HG03432 (cell line): Measurements from ENCODE around the gene CLMN.

ENCODE experiments used
- ATAC-seq: cut with Tn5 transposase; IDR thresholded peaks from one replicate; pipeline ENCODE4 v1.9.1; 2021; ENCODE audit warnings: mild to moderate bottlenecking, moderate library complexity; ENCODE audit not compliant: unreplicated experiment

CLMN gene

GRCh38 chr14:95199298-95199983 lies 120.3 kb downstream of the CLMN start:
- no peak for ATAC-seq

DNA sequence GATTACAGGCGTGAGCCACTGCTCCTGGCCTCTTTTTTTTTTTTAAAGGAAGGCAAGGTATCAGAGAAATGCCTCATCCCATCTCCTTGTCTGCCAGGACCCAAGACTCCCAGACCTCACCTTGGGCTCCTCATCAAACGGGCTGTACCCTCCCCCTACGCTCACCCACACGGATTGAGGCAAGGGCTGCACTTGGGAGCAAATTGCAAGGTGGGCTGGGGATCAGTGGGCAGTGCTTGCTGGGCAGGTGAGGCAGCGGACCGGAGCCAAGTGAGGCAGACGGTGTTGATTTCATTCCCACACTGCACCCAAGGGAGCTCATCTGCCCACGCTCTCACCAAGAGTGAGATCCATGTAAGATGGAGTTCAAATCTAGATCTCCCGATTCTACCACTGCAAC lies 121.4 kb downstream of the CLMN start:
- ATAC-seq: no peak

DNA sequence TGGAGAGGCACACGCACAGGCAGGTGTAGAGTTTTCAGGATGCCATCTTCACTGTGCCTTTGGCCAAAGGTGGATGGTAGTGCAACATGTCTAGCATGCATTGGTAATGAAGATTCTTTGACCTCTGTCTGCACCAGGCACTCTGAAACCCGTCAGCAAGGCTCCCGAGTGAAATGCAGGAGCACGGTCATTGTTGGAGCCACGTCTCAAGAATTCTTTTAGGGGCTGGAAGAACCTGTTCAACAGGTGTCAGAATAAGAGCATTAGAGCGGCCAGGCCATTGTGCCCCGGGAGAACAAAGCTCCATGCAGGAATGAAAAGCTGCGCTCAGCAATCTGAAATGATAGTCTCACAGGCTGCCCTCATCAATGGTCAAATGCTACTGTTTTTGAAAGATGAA lies 122.2 kb downstream of the CLMN start:
- no peak for ATAC-seq

- no peak for ATAC-seq
Observed at GRCh38 chr14:95196826-95197545, 122.7 kb downstream of the CLMN start.

DNA sequence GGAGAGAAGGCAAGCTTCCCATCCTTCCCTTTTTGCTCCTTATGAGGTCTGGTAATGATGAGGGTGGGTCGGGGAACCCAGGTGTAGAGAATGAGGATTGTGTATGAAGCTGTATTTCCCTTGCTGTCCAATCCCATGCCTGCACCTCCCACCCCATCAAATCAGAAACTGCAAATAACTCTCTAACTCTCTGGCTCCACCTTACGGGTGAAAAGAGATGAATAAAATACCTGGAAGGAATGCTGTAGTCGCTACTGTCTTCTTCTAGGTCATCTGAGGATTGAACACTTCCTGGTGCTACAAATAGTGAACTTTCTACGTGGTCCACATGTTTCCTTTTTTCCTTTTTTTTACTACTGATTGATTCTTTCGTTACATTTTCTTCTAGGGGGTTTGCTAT lies 123.4 kb downstream of the CLMN start:
- peak; percentile 67 for ATAC-seq

DNA sequence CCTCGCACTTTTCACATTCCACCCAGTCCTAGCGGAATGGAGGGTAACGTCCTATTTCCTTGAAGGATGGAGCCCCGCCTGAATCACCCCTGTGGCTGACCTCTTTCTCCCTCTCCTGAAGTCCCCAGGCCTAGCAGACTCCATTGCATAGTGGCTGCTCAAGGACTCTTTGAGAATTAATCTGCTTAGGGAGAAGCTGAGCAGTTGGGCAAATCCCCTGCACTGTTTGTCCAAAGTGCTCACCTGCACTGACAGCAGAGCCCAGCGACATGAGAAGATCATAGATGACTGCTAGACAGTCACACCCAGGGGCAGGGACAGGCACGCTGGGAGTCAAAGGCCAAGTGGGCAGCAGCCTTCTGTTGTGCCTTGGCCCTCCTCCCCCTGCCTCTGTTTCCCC lies 124.7 kb downstream of the CLMN start:
- ATAC-seq: no peak

GRCh38 chr14:95193081-95193480 lies 126.6 kb downstream of the CLMN start:
- no peak for ATAC-seq

- no peak for ATAC-seq
Observed at GRCh38 chr14:95192311-95192710, 127.4 kb downstream of the CLMN start.

- ATAC-seq: no peak
Observed at GRCh38 chr14:95191445-95192199, 128.1 kb downstream of the CLMN start.

GRCh38 chr14:95190857-95191256 lies 128.9 kb downstream of the CLMN start:
- no peak for ATAC-seq

DNA sequence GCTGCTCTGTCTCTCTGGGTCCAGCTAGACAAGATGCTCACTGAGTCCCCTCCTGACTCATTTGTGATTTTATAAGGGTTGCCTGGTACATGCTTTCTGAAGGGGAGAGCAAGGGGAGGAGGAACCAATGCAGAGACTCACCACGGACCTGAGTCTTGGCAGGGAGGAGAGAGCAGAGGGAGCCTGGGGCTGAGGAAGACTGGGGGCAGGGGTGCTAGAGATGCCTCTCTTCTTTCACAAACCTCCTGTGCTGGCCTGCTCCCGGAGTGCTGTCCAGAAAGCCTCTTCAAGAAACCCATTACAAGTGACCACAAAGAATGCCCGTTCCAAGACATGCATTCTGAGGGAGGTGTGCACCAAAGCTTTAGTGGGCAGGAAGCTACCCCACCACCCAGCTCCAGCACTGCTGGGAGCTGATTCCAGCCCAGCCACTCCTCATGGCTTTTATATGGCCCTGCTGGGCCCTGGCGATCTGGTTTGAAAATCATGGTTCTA lies 129.3 kb downstream of the CLMN start:
- ATAC-seq: no peak

- ATAC-seq: no peak
Observed at GRCh38 chr14:95189367-95190132, 130.2 kb downstream of the CLMN start.

- ATAC-seq: no peak
Observed at GRCh38 chr14:95188380-95188779, 131.3 kb downstream of the CLMN start.

- ATAC-seq: no peak
Observed at GRCh38 chr14:95185767-95186392, 133.8 kb downstream of the CLMN start.

- no peak for ATAC-seq
Observed at GRCh38 chr14:95185033-95185766, 134.5 kb downstream of the CLMN start.

DNA sequence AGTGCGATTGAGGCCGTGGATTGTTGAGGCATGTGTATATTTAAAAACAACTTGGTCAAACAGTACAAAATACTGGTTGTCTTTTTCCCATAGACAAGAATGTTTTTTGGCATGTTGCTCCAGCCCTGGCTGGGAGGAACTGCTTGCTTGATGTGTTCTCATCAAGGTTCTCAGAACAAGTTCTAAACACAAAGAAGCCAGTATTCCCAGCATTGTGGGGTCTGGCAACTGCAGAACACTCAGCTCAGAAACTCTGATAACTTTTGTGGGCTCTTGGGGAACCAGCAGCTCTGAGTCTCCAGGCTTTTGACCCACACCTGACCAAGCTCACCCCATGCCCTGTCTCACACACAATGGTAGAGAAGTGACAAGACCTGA lies 135.3 kb downstream of the CLMN start:
- no peak for ATAC-seq

DNA sequence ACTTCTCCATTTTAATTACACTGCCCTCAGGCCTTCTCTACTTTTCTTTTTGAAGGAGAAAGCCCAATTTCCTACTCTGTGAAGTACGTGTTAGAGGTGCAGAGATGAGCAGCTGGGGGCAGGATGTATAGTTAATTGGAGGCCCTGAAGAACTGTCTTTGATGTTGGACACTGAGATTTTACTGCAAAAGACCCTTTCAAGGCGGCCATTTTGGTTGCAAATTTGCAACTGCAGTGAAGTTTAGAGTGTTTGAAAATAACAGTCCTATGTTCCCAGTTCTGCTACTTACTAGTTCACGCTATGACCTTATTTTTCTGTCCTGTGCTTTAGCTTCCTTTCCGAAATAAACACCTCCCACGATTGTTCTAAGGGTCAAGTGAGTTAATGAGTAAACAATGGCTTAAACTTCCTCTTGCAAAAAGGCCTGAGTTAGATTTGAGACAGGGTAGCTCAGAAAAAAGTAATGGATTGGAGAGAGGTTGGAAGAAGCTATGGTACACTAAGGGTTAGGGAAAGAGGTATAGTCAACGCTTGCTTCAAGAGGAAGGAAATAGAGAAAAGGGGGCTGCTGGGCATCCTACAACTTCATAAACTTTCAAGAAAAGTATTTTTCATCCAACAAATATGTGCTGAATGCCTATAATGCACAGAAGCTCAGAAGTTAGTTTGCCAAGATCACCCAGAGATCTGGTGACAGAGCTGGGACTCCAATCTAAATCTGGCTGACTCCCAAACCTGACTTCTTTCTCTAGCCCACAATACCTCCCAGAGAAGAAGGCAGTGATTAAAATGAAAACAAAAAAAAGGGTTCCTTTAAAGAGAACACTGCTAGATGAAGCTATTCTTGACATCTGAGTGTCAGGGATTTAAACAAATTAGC lies 135.9 kb downstream of the CLMN start:
- ATAC-seq: peak; percentile 63

DNA sequence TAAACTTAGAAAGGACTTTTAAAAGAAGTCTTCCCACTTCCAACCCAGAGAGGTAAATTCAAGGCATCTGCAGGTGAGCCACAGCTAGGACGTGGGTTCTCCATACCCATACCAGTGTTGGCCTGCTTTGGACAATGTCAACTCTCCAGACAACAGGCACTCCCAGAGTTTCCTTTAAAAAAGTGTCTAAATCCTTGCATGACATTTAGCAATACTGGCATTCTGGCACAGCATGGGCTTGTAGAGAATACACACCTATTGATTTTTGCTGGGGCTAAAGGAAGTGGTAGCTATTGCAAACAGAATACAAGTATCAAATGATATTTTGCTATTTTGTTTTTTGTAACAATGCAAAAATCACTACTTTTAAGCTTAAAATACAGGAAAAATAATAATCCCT lies 136.6 kb downstream of the CLMN start:
- no peak for ATAC-seq

- ATAC-seq: no peak
Observed at GRCh38 chr14:95182379-95182778, 137.3 kb downstream of the CLMN start.
